ENCODE measurements around the gene NETO2. TPM values are rescaled to one million over a fixed set of nuclear protein-coding genes. Genes with fewer than 3 reads are reported as not detected.
A peak's percentile ranks its signal among the peaks of the same experiment; 100 is the strongest.
"Not testable (repeated sequence)": the region's sequence is repeated elsewhere in the genome, so short reads cannot be mapped to it uniquely, and the experiment has no call there.

Gene NETO2, protein sequence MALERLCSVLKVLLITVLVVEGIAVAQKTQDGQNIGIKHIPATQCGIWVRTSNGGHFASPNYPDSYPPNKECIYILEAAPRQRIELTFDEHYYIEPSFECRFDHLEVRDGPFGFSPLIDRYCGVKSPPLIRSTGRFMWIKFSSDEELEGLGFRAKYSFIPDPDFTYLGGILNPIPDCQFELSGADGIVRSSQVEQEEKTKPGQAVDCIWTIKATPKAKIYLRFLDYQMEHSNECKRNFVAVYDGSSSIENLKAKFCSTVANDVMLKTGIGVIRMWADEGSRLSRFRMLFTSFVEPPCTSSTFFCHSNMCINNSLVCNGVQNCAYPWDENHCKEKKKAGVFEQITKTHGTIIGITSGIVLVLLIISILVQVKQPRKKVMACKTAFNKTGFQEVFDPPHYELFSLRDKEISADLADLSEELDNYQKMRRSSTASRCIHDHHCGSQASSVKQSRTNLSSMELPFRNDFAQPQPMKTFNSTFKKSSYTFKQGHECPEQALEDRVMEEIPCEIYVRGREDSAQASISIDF
- 49.5 TPM for polyA plus RNA-seq (2013, experiment 1 of 2)
- polyA plus RNA-seq (2013, experiment 2 of 2) = 45.6 TPM

DNA sequence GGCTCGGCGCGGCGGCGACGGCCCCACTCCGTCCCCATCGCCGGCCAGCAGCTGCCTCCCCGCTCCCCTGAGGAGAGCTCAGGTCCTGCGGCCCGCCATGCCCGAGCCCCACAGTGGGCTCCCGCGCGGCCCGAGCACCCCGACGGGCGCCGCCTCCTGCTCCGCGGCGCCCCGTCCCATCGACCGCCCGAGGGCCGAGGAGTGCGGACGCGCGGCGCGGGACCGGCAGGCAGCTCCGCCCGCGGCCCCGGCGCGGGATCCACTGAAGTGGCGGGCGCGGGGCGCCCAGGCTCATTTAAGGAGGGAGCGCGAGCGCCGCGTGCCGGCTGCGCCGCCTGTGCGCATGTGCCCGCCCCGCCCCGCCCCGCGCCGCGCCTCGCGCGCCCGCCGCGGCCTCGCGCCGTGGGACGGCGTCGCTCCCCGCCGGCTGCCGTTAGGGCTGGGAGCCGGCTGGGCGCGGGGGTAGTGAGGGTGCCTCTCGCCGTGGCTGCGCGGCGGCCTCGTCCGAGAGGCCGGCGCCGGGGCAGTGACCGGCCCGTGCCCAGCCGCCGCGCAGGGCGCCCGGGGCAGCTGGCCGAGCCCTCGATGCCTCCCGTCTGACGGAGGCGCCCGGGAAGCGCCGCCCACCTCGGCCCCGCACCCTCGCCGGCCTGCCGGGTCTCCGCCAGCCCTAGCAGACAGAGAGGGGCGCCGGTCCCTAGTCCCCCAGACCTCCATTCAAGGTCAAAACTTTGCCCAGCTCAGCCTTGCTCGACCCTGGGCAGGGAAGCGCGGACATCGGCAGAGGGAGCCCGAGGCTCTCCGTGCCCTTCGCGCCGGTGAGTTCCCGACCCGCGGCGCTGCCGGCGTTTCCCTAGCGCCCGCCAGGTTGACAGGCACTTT lies at the start of gene NETO2:
NETO2 (minus strand) TSS at position 269 of the 882 bp plus-strand sequence. CDS start 333 bp downstream, outside the sequence.
- H3K79me1 ChIP-seq (replicated peaks; ENCODE audit: low read length, poor library complexity, severe bottlenecking) = peaks cover 3% of the 10 kb centered on the region
- DNase-seq = peak; percentile 66
- H3K9ac ChIP-seq (ENCODE audit: low read length) = peak within 1 kb of the TSS; percentile 54
- peak within 1 kb of the TSS; percentile 56 to 78 for H3K18ac ChIP-seq (ENCODE audit: low read depth in 1 of 2, low read length in 2 of 2)
- no peak within 1 kb of the TSS for H2BK5ac ChIP-seq (ENCODE audit: low read depth, low read length, poor library complexity, severe bottlenecking)
- WGBS = under 1% methylated on average over 59 of the region's 130 CpGs
- peak within 1 kb of the TSS; percentile 96 for H3K4me2 ChIP-seq (ENCODE audit: low read length, poor library complexity, severe bottlenecking)
- H3K4me1 ChIP-seq (ENCODE audit: control insufficient read depth, insufficient read depth, low read depth, low read length) = peaks cover 11% of the 10 kb centered on the region
- H4K8ac ChIP-seq (ENCODE audit: low read length) = peak within 1 kb of the TSS; percentile 50
- H3K27me3 ChIP-seq (ENCODE audit: control insufficient read depth in 1 of 2, insufficient read depth in 1 of 2, low read length in 2 of 2) = peaks cover 0 to 11% of the 10 kb centered on the region in 2 experiments
- H4K91ac ChIP-seq (ENCODE audit: low read length) = peak within 1 kb of the TSS; percentile 72
- H3K9me3 ChIP-seq (ENCODE audit: control insufficient read depth, low read length) = no peaks in the 10 kb centered on the region
- H2BK120ac ChIP-seq (ENCODE audit: low read depth, low read length) = peak within 1 kb of the TSS; percentile 83
- peak within 1 kb of the TSS; percentile 70 for H2AFZ ChIP-seq (ENCODE audit: low read depth, low read length)
- H2BK15ac ChIP-seq (ENCODE audit: low read depth, poor library complexity, severe bottlenecking) = peak within 1 kb of the TSS; percentile 97
- H3K27ac ChIP-seq (ENCODE audit: low read length, poor library complexity, severe bottlenecking) = no peak within 1 kb of the TSS
- H3K4ac ChIP-seq (ENCODE audit: low read depth in 1 of 2, low read length in 2 of 2) = peak within 1 kb of the TSS; percentile 75 to 83
- peak within 1 kb of the TSS in 1 of 2 experiments; percentile 81 for H3K23ac ChIP-seq (ENCODE audit: low read length in 2 of 2)
- no peaks in the 10 kb centered on the region for H3K36me3 ChIP-seq (ENCODE audit: control insufficient read depth in 1 of 2, insufficient read depth in 2 of 2, low read depth in 1 of 2, low read length in 2 of 2)
- H2BK12ac ChIP-seq (ENCODE audit: low read length in 2 of 2) = peak within 1 kb of the TSS in 1 of 2 experiments; percentile 83
- H2AK5ac ChIP-seq (ENCODE audit: low read length, severe bottlenecking) = no peak within 1 kb of the TSS
- peak within 1 kb of the TSS; percentile 73 to 78 for H3K4me3 ChIP-seq (ENCODE audit: insufficient read depth in 1 of 2, low read depth in 1 of 2, low read length in 2 of 2)
- peak within 1 kb of the TSS in 1 of 2 experiments; percentile 45 for H3K14ac ChIP-seq (ENCODE audit: low read length in 2 of 2)

DNA sequence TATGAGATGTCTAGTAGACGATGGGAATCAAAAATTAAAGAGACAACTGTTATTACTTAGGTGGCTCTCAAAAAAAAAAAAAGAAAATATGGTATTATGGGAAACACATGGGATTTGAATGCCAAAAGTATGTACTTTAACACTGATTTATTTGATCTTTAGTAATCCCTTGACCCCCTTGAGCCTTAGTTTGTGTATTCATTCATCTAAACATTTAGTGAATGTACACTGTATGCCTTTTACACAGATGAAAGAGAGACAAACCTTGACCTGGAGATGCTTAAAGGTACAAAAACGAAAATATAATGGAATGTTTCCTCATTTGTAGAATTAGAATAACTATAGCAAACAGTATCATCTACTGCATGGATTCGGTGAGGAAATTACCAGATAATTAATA lies 38.6 kb upstream of the NETO2 start:
- Histone ChIP-seq H2BK12ac (ENCODE audit: low read length in 2 of 2) (no peak overlapping the region), H2BK15ac (ENCODE audit: low read depth, poor library complexity, severe bottlenecking) (no peak overlapping the region), H2BK120ac (ENCODE audit: low read depth, low read length) (no peak overlapping the region), H3K4ac (ENCODE audit: low read depth in 1 of 2, low read length in 2 of 2) (no peak overlapping the region), H3K23ac (ENCODE audit: low read length in 2 of 2) (no peak overlapping the region), H3K4me1 (ENCODE audit: control insufficient read depth, insufficient read depth, low read depth, low read length) (no peaks in the 10 kb centered on the region), H4K8ac (ENCODE audit: low read length) (no peak overlapping the region), H3K36me3 (ENCODE audit: control insufficient read depth in 1 of 2, insufficient read depth in 2 of 2, low read depth in 1 of 2, low read length in 2 of 2) (no peaks in the 10 kb centered on the region), H3K4me2 (ENCODE audit: low read length, poor library complexity, severe bottlenecking) (no peak overlapping the region), H2AK5ac (ENCODE audit: low read length, severe bottlenecking) (no peak overlapping the region), H3K9me3 (ENCODE audit: control insufficient read depth, low read length) (no peaks in the 10 kb centered on the region), H3K14ac (ENCODE audit: low read length in 2 of 2) (no peak overlapping the region), H2AFZ (ENCODE audit: low read depth, low read length) (no peak overlapping the region), H3K4me3 (ENCODE audit: insufficient read depth in 1 of 2, low read depth in 1 of 2, low read length in 2 of 2) (no peak overlapping the region), H4K91ac (ENCODE audit: low read length) (no peak overlapping the region), H3K79me1 (replicated peaks; ENCODE audit: low read length, poor library complexity, severe bottlenecking) (no peaks in the 10 kb centered on the region), H3K9ac (ENCODE audit: low read length) (no peak overlapping the region), H3K18ac (ENCODE audit: low read depth in 1 of 2, low read length in 2 of 2) (no peak overlapping the region), H3K27me3 (ENCODE audit: control insufficient read depth in 1 of 2, insufficient read depth in 1 of 2, low read length in 2 of 2) (no peaks in the 10 kb centered on the region), H2BK5ac (ENCODE audit: low read depth, low read length, poor library complexity, severe bottlenecking) (no peak overlapping the region), H3K27ac (ENCODE audit: low read length, poor library complexity, severe bottlenecking) (no peak overlapping the region)
- 100% methylated on average over 1 of the region's 3 CpGs for WGBS
- DNase-seq = no peak

DNA sequence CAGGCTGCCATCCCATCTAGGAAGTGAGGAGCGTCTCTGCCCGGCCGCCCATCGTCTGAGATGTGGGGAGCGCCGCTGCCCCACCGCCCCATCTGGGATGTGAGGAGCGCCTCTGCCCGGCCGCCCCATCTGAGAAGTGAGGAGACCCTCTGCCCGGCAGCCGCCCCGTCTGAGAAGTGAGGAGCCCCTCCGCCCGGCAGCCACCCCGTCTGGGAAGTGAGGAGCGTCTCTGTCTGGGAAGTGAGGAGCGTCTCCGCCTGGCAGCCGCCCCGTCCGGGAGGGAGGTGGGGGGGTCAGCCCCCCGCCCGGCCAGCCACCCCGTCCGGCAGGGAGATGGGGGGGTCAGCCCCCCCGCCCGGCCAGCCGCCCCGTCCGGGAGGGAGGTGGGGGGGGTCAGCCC lies 37.3 kb upstream of the NETO2 start:
- H3K23ac ChIP-seq (ENCODE audit: low read length in 2 of 2); H3K4me3 ChIP-seq (ENCODE audit: insufficient read depth in 1 of 2, low read depth in 1 of 2, low read length in 2 of 2); H4K91ac ChIP-seq (ENCODE audit: low read length); H2BK12ac ChIP-seq (ENCODE audit: low read length in 2 of 2); DNase-seq; H2BK15ac ChIP-seq (ENCODE audit: low read depth, poor library complexity, severe bottlenecking); H3K36me3 ChIP-seq (ENCODE audit: control insufficient read depth in 1 of 2, insufficient read depth in 2 of 2, low read depth in 1 of 2, low read length in 2 of 2); H2AK5ac ChIP-seq (ENCODE audit: low read length, severe bottlenecking); H3K4ac ChIP-seq (ENCODE audit: low read depth in 1 of 2, low read length in 2 of 2); H3K9ac ChIP-seq (ENCODE audit: low read length); H2BK5ac ChIP-seq (ENCODE audit: low read depth, low read length, poor library complexity, severe bottlenecking); H3K27ac ChIP-seq (ENCODE audit: low read length, poor library complexity, severe bottlenecking); H3K14ac ChIP-seq (ENCODE audit: low read length in 2 of 2); H3K27me3 ChIP-seq (ENCODE audit: control insufficient read depth in 1 of 2, insufficient read depth in 1 of 2, low read length in 2 of 2); H2BK120ac ChIP-seq (ENCODE audit: low read depth, low read length); H3K4me2 ChIP-seq (ENCODE audit: low read length, poor library complexity, severe bottlenecking); H3K18ac ChIP-seq (ENCODE audit: low read depth in 1 of 2, low read length in 2 of 2); H3K79me1 ChIP-seq (replicated peaks; ENCODE audit: low read length, poor library complexity, severe bottlenecking); H3K4me1 ChIP-seq (ENCODE audit: control insufficient read depth, insufficient read depth, low read depth, low read length); H2AFZ ChIP-seq (ENCODE audit: low read depth, low read length); H3K9me3 ChIP-seq (ENCODE audit: control insufficient read depth, low read length); H4K8ac ChIP-seq (ENCODE audit: low read length): not testable (repeated sequence)
- 99% methylated on average over 8 of the region's 31 CpGs for WGBS

DNA sequence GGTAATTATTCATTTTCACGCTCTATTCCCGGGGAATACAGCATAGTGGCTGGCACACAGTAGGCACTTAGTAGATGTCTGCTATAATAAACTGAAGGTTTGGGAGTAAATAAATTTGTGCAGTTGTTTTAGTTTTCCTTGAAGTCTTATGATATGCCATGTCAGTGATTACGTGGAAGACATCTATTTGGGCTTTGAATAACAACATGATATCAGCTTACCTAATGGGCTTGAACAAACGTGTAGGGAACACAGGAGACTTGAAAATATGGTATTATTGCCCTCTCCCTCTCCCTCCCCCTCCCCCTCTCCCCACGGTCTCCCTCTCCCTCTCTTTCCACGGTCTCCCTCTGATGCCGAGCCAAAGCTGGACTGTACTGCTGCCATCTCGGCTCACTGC lies 36.3 kb upstream of the NETO2 start:
- Histone ChIP-seq H3K9me3 (ENCODE audit: control insufficient read depth, low read length) (no peaks in the 10 kb centered on the region), H3K4me3 (ENCODE audit: insufficient read depth in 1 of 2, low read depth in 1 of 2, low read length in 2 of 2) (no peak overlapping the region), H3K27me3 (ENCODE audit: control insufficient read depth in 1 of 2, insufficient read depth in 1 of 2, low read length in 2 of 2) (no peaks in the 10 kb centered on the region), H2AK5ac (ENCODE audit: low read length, severe bottlenecking) (no peak overlapping the region), H3K4me1 (ENCODE audit: control insufficient read depth, insufficient read depth, low read depth, low read length) (no peaks in the 10 kb centered on the region), H3K27ac (ENCODE audit: low read length, poor library complexity, severe bottlenecking) (no peak overlapping the region), H3K79me1 (replicated peaks; ENCODE audit: low read length, poor library complexity, severe bottlenecking) (no peaks in the 10 kb centered on the region), H3K36me3 (ENCODE audit: control insufficient read depth in 1 of 2, insufficient read depth in 2 of 2, low read depth in 1 of 2, low read length in 2 of 2) (peaks cover 0 to 3% of the 10 kb centered on the region in 2 experiments), H4K91ac (ENCODE audit: low read length) (no peak overlapping the region), H2AFZ (ENCODE audit: low read depth, low read length) (no peak overlapping the region), H3K4me2 (ENCODE audit: low read length, poor library complexity, severe bottlenecking) (no peak overlapping the region), H4K8ac (ENCODE audit: low read length) (no peak overlapping the region), H3K23ac (ENCODE audit: low read length in 2 of 2) (no peak overlapping the region), H3K9ac (ENCODE audit: low read length) (no peak overlapping the region), H2BK15ac (ENCODE audit: low read depth, poor library complexity, severe bottlenecking) (no peak overlapping the region), H3K4ac (ENCODE audit: low read depth in 1 of 2, low read length in 2 of 2) (no peak overlapping the region), H3K14ac (ENCODE audit: low read length in 2 of 2) (no peak overlapping the region), H3K18ac (ENCODE audit: low read depth in 1 of 2, low read length in 2 of 2) (no peak overlapping the region), H2BK12ac (ENCODE audit: low read length in 2 of 2) (no peak overlapping the region), H2BK120ac (ENCODE audit: low read depth, low read length) (no peak overlapping the region), H2BK5ac (ENCODE audit: low read depth, low read length, poor library complexity, severe bottlenecking) (no peak overlapping the region)
- WGBS = 100% methylated on average over 7 of the region's 8 CpGs
- no peak for DNase-seq
